ENCODE results near the gene LRRC41.

Gene LRRC41

DNA sequence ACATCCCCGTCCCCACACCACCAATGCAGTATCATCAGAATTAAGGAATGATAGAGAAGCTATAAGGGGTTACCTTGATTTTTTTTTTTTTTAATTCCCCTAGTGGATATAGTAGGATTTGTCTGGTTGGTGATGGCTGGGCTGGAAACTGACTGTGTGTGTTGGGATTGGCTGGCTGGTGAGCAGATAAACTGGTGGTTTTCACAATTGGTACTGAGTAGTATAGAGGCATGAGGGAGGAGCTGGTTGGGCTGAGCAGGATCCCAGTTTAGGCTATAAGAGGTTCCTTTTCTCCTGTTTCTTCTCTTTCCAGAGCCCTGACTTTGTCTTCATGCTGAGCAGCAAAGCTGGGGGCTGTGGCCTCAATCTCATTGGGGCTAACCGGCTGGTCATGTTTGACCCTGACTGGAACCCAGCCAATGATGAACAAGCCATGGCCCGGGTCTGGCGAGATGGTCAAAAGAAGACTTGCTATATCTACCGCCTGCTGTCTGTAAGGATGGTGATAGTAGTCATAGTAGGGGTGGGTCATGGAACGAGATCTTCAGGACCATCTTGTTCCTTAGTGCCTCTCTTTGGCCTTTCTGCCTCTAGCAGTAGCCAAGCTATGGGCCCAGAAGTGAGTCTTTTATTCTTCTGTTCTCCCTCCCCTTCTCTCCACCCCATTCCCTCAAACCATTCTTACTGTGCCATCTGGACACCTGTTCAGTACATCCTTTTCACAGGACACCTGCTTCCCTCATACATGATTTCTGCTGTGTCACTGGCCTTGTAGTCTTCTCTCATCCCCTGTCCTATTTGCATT is 29.0 kb downstream of the LRRC41 start:
- WGBS, 2 experiments = 97% methylated on average over 5 to 6 of the region's 6 CpGs
- Histone ChIP-seq H3K27me3 (ENCODE audit: control insufficient read depth, insufficient read depth, low read length, poor library complexity, severe bottlenecking) (no peaks in the 10 kb centered on the region), H3K4me3 (ENCODE audit: insufficient read depth, low read depth, low read length) (no peak overlapping the region), H3K9me3 (ENCODE audit: control insufficient read depth, low read length) (no peaks in the 10 kb centered on the region), H3K4me1 (ENCODE audit: control insufficient read depth, insufficient read depth, low read length) (no peaks in the 10 kb centered on the region), H3K36me3 (ENCODE audit: control insufficient read depth, insufficient read depth, low read length) (peaks cover 57% of the 10 kb centered on the region), H3K27ac (ENCODE audit: insufficient read depth, low read depth, low read length, poor library complexity, severe bottlenecking) (no peak overlapping the region)

DNA sequence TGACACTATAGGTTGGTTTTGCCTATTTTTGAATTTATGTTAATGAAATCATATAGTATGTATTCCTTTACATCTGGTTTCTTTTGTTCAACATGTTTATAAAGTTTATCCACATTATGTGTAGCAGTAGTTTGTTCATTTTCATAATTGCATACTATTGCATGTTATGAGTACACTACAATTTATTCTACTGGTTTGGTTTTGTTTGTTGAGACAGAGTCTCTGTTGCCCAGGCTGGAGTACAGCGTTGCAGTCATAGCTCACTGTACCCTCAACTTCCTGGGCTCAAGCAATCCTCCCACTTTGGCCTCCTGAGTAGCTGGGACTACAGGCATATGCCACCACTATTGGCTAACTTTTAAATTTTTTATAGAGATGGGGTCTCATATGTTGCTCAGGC is 34.8 kb downstream of the LRRC41 start:
- no peak overlapping the region for H3K4me3 ChIP-seq (ENCODE audit: insufficient read depth, low read depth, low read length)
- H3K9me3 ChIP-seq (ENCODE audit: control insufficient read depth, low read length) = no peaks in the 10 kb centered on the region
- no peaks in the 10 kb centered on the region for H3K27me3 ChIP-seq (ENCODE audit: control insufficient read depth, insufficient read depth, low read length, poor library complexity, severe bottlenecking)
- H3K36me3 ChIP-seq (ENCODE audit: control insufficient read depth, insufficient read depth, low read length) = peaks cover 57% of the 10 kb centered on the region
- H3K4me1 ChIP-seq (ENCODE audit: control insufficient read depth, insufficient read depth, low read length) = no peaks in the 10 kb centered on the region
- H3K27ac ChIP-seq (ENCODE audit: insufficient read depth, low read depth, low read length, poor library complexity, severe bottlenecking) = no peak overlapping the region
- 100% methylated on average over 1 of the region's 1 CpG for WGBS, 2 experiments

DNA sequence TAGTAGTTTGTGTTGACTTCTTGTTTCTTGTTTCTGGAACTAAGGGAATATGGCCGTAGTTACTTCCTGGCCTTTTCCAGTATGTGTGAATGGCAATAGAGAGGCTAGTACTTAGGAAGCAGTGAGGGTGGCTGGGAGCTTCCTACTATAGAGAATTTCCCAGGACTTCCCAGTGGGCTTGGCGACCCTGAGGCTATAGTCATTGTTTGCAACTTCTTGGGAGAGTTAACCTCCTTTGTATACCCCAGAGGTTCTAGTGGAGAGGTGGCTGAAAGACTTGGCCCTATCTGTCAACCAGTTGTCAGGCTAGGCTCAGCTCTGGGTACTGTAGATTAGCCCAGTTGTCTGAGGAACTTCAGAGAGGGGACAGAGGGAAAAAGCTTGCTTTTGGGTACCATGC is 40.3 kb downstream of the LRRC41 start:
- H3K9me3 ChIP-seq (ENCODE audit: control insufficient read depth, low read length) = no peaks in the 10 kb centered on the region
- H3K4me1 ChIP-seq (ENCODE audit: control insufficient read depth, insufficient read depth, low read length) = no peaks in the 10 kb centered on the region
- H3K27me3 ChIP-seq (ENCODE audit: control insufficient read depth, insufficient read depth, low read length, poor library complexity, severe bottlenecking) = no peaks in the 10 kb centered on the region
- no peak overlapping the region for H3K4me3 ChIP-seq (ENCODE audit: insufficient read depth, low read depth, low read length)
- no peak overlapping the region for H3K27ac ChIP-seq (ENCODE audit: insufficient read depth, low read depth, low read length, poor library complexity, severe bottlenecking)
- H3K36me3 ChIP-seq (ENCODE audit: control insufficient read depth, insufficient read depth, low read length) = peaks cover 45% of the 10 kb centered on the region
- WGBS, 2 experiments = 84 to 91% methylated on average over 2 of the region's 2 CpGs

DNA sequence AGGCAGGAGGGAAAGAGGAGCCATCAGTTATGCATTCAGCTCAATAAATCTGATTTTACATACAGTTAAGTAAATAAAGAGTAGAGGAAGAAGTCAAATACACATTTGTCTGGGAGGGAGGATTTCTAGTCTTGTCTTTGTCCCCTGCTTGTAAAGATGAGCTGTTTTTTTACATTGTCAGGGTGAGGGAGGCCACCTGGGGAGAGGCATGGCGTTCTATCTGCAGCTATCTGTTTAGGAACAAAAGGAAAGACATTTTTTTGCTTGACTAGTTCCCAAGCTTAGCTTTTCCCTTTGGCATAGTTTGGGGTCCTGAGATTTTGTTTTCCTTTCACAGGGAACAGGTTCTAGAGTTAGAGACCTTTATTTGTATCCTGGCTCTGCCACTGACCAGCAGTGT is 40.9 kb downstream of the LRRC41 start:
- 48 to 51% methylated on average over 1 of the region's 1 CpG for WGBS, 2 experiments
- H3K9me3 ChIP-seq (ENCODE audit: control insufficient read depth, low read length) = no peaks in the 10 kb centered on the region
- no peak overlapping the region for H3K4me3 ChIP-seq (ENCODE audit: insufficient read depth, low read depth, low read length)
- H3K36me3 ChIP-seq (ENCODE audit: control insufficient read depth, insufficient read depth, low read length) = peaks cover 40% of the 10 kb centered on the region
- H3K27me3 ChIP-seq (ENCODE audit: control insufficient read depth, insufficient read depth, low read length, poor library complexity, severe bottlenecking) = no peaks in the 10 kb centered on the region
- H3K4me1 ChIP-seq (ENCODE audit: control insufficient read depth, insufficient read depth, low read length) = no peaks in the 10 kb centered on the region
- no peak overlapping the region for H3K27ac ChIP-seq (ENCODE audit: insufficient read depth, low read depth, low read length, poor library complexity, severe bottlenecking)

DNA sequence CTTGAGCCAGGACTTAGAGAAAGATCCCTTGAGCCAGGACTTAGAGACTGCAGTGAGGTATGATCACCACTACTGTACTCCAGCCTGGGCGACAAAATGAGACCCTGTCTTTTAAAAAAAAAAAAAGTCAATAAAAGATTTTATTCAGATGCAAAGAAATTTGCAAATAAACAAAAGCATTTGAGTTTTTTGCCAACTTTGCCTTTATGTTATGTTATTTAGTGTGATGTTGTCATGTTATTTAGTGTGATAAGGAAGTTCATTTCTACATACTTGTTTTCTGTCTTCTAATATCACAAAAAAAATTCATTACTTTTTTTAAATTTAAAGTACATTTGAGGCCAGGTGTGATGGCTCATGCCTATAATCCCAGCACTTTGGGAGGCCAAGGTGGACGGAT is 46.9 kb downstream of the LRRC41 start:
- 94 to 100% methylated on average over 2 of the region's 2 CpGs for WGBS, 2 experiments
- Histone ChIP-seq H3K4me1 (ENCODE audit: control insufficient read depth, insufficient read depth, low read length) (no peaks in the 10 kb centered on the region), H3K4me3 (ENCODE audit: insufficient read depth, low read depth, low read length) (no peak overlapping the region), H3K9me3 (ENCODE audit: control insufficient read depth, low read length) (no peaks in the 10 kb centered on the region), H3K27ac (ENCODE audit: insufficient read depth, low read depth, low read length, poor library complexity, severe bottlenecking) (no peak overlapping the region), H3K36me3 (ENCODE audit: control insufficient read depth, insufficient read depth, low read length) (peaks cover 18% of the 10 kb centered on the region), H3K27me3 (ENCODE audit: control insufficient read depth, insufficient read depth, low read length, poor library complexity, severe bottlenecking) (no peaks in the 10 kb centered on the region)

DNA sequence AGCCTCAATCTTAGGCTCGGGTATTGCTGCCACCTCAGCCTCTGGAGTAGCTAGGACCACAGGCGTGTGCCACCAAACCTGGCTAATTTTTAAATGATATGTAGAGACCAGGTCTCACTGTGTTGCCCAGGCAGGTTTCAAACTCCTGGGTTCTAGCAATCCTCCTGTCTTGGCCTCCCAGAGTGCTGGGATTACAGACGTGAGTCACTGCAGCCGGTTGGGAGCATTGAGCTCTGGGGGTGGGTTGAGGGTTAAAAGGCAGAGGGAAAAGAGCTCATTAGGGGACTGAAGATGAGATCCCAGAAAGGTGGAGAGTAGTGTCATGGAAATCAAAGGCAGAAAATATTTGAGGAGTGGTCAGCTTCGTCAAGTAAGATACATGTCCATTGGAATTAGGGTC is 48.7 kb downstream of the LRRC41 start:
- 89 to 94% methylated on average over 5 of the region's 5 CpGs for WGBS, 2 experiments
- H3K27me3 ChIP-seq (ENCODE audit: control insufficient read depth, insufficient read depth, low read length, poor library complexity, severe bottlenecking) = no peaks in the 10 kb centered on the region
- no peak overlapping the region for H3K27ac ChIP-seq (ENCODE audit: insufficient read depth, low read depth, low read length, poor library complexity, severe bottlenecking)
- no peaks in the 10 kb centered on the region for H3K9me3 ChIP-seq (ENCODE audit: control insufficient read depth, low read length)
- H3K36me3 ChIP-seq (ENCODE audit: control insufficient read depth, insufficient read depth, low read length) = peaks cover 23% of the 10 kb centered on the region
- H3K4me3 ChIP-seq (ENCODE audit: insufficient read depth, low read depth, low read length) = no peak overlapping the region
- H3K4me1 ChIP-seq (ENCODE audit: control insufficient read depth, insufficient read depth, low read length) = no peaks in the 10 kb centered on the region

DNA sequence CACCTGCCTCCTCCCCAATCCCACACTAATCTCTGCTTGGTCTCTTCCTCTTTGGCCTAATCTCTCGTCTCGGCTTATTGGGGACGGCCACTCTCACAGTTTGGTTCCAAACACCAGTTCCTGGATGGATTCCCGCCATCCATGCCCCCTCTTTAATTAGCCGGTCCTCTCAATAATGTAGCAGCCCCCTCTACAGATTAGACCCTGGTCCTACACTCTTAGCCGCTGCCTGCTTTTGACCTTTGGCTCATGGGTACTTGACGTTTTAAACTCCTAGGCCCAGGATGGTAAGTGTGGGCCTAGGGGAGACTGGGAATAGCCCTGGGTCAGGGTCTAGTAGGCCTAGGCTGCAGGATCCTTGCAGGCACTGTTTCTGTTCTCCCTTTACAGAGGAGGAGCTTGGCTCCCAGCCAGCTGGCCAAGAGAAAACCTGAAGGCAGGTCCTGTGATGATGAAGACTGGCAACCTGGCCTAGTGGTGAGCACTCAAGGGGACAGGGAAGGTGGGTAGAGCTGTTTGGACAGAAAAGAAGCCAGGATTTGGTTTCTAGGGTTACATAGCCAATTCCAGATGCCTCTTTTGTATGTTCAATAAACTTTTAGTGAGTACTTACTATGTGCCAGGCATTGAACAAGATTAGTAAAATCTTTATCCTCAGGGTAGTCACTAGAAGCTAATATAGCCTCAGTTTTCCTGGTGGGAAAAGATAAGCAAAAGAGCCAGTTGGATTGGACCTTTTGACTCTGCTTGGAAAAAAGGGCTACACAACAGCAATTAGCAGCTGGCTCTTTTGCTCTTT is 55.1 kb downstream of the LRRC41 start:
- H3K36me3 ChIP-seq (ENCODE audit: control insufficient read depth, insufficient read depth, low read length) = peaks cover 16% of the 10 kb centered on the region
- H3K4me1 ChIP-seq (ENCODE audit: control insufficient read depth, insufficient read depth, low read length) = peaks cover 13% of the 10 kb centered on the region
- WGBS, 2 experiments = 1% methylated on average over 7 of the region's 7 CpGs
- no peaks in the 10 kb centered on the region for H3K9me3 ChIP-seq (ENCODE audit: control insufficient read depth, low read length)
- H3K4me3 ChIP-seq (ENCODE audit: insufficient read depth, low read depth, low read length) = peak overlapping the region; percentile 70
- H3K27me3 ChIP-seq (ENCODE audit: control insufficient read depth, insufficient read depth, low read length, poor library complexity, severe bottlenecking) = peaks cover 6% of the 10 kb centered on the region
- peak overlapping the region; percentile 74 for H3K27ac ChIP-seq (ENCODE audit: insufficient read depth, low read depth, low read length, poor library complexity, severe bottlenecking)

DNA sequence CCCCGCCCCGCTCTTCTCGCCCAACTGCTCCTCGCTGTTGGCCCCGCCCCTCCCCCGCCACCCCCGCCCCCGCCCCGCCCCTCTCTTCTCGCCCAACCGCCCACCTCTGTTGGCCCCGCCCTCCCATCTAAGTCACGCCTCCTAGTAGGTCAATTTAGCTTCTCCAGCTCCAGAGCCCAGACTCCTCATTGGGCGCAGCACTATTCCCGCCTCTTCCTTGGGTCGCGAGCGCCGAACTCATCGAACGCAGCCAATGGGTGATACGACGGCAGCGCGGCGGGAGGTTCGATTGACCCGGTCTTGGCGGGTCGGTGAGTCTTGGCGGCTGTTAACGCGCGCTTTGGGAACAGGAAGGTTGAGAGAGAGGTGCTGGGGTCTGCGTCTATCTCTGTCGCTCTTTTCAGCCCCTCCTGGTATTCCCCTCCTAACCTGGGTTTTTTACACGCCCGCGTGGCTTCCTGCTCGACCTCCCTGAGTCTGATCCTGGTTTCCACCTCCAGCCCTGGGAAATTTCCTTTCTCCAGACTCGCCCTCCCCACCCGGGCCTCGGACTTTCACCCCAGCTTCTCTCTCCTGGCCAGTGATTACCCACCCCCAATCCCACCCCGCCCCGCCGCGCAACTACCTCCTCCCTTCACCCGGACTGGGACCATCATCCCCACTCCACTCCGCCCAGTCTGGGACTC is 55.8 kb downstream of the LRRC41 start, which contains the start of gene RAD54L:
Gene RAD54L, plus strand, starts transcription at position 328 of the 686 bp plus-strand sequence. CDS start 643 bp downstream, outside the sequence.
- Histone ChIP-seq H3K36me3 (ENCODE audit: control insufficient read depth, insufficient read depth, low read length) (peaks cover 11% of the 10 kb centered on the region), H3K9me3 (ENCODE audit: control insufficient read depth, low read length) (no peaks in the 10 kb centered on the region), H3K27ac (ENCODE audit: insufficient read depth, low read depth, low read length, poor library complexity, severe bottlenecking) (peak within 1 kb of the TSS; percentile 74), H3K4me1 (ENCODE audit: control insufficient read depth, insufficient read depth, low read length) (peaks cover 13% of the 10 kb centered on the region), H3K27me3 (ENCODE audit: control insufficient read depth, insufficient read depth, low read length, poor library complexity, severe bottlenecking) (peaks cover 6% of the 10 kb centered on the region), H3K4me3 (ENCODE audit: insufficient read depth, low read depth, low read length) (peak within 1 kb of the TSS; percentile 70)
- WGBS, 2 experiments = 0% methylated on average over 41 to 45 of the region's 49 CpGs

DNA sequence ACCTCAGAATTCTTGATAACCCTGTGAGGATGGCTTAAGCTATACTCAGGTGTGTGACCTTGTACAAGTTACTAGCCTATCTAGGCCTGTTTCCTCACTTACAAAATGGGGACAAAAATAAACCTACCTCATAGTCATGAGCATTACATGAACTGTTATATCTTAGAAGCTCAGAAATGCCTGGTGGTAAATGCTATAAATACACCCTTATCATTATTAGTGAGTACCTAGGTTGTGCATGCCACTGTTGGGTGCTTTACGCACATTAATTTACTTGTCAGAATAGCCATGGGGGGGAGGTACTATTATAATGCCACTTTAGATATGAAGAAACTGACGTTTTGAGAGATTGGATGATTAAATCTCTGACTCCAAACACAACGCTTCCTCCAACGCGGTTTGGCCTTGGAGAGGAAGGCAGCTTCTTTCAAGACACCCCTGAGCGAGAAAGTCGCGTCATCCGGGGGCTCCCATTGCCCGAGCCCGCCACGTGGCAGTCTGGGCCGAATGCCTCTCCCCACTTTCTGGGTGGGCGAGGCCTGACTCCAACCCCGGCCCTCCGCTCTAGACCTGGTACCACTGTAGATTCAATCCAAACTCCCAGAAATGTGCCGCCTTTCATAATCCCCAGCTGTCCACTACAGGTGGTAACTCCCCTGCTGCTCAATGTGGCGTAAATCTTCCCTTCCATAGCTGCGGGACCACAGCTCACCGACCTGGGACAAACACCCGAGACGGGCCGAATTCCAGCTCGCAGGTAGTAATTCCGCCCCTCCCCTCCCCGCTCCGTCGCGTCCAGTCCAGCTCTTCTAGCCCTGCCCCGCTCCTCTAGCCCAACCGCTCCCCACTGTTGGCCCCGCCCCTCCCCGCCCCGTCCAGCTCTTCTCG is 56.6 kb downstream of the LRRC41 start:
- peaks cover 6% of the 10 kb centered on the region for H3K27me3 ChIP-seq (ENCODE audit: control insufficient read depth, insufficient read depth, low read length, poor library complexity, severe bottlenecking)
- H3K27ac ChIP-seq (ENCODE audit: insufficient read depth, low read depth, low read length, poor library complexity, severe bottlenecking) = peak overlapping the region; percentile 36
- 10 to 12% methylated on average over 31 to 34 of the region's 35 CpGs for WGBS, 2 experiments
- no peaks in the 10 kb centered on the region for H3K9me3 ChIP-seq (ENCODE audit: control insufficient read depth, low read length)
- H3K4me3 ChIP-seq (ENCODE audit: insufficient read depth, low read depth, low read length) = peak overlapping the region; percentile 54
- H3K36me3 ChIP-seq (ENCODE audit: control insufficient read depth, insufficient read depth, low read length) = peaks cover 8% of the 10 kb centered on the region
- peaks cover 13% of the 10 kb centered on the region for H3K4me1 ChIP-seq (ENCODE audit: control insufficient read depth, insufficient read depth, low read length)

Measured in ectodermal cell (in vitro differentiated cells).